ENCODE measurements around the gene DGAT2. TPM values are rescaled to one million over a fixed set of nuclear protein-coding genes. Genes with fewer than 3 reads are reported as not detected.

DGAT2 gene
- total RNA-seq, 4 donors from 2014 or later = 69.8 to 338 (median 184) TPM

DNA sequence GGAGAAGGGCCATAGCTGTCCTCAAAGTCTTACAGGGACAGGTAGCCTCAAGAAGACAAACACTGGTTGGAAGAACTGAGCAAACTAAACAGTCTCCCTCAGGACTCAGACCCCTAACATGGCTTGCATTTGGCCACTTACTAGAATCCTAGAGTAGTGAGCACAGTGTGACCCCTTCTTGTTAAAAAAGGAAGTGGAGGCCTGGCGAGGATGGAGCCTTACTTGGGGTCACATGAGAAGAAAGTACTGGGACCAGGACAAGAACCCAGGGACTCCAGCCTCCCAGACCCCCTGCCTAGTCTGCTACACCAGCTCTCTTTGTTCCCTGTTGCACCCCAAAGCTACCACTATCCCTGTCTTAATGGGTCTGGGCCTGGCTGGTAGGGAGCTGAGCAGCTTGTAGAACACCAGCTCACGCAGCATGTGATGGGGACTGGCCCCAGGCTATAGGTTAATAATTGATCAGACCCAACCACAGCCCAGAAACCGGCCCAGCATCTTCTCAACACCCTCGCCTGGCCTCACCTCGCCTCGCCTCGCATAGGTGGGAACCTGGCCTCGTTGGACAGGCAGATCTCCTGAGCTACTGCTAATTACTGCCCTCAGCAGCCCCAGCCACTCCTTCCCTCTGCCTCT is 17.6 kb downstream of the DGAT2 start:
- 77% methylated on average over 5 of the region's 8 CpGs for WGBS
- no peak for TF ChIP-seq POLR2AphosphoS5 (IDR thresholded peaks at IDR 0.05)
- no peak for TF ChIP-seq POLR2A (IDR thresholded peaks at IDR 0.05)
- TF ChIP-seq, protein P1, sequence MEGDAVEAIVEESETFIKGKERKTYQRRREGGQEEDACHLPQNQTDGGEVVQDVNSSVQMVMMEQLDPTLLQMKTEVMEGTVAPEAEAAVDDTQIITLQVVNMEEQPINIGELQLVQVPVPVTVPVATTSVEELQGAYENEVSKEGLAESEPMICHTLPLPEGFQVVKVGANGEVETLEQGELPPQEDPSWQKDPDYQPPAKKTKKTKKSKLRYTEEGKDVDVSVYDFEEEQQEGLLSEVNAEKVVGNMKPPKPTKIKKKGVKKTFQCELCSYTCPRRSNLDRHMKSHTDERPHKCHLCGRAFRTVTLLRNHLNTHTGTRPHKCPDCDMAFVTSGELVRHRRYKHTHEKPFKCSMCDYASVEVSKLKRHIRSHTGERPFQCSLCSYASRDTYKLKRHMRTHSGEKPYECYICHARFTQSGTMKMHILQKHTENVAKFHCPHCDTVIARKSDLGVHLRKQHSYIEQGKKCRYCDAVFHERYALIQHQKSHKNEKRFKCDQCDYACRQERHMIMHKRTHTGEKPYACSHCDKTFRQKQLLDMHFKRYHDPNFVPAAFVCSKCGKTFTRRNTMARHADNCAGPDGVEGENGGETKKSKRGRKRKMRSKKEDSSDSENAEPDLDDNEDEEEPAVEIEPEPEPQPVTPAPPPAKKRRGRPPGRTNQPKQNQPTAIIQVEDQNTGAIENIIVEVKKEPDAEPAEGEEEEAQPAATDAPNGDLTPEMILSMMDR (IDR thresholded peaks at IDR 0.05) = no peak
- no peak for TF ChIP-seq EP300 (IDR thresholded peaks at IDR 0.05)
- H3K27me3 ChIP-seq = no peaks in the 10 kb centered on the region
- H3K27ac ChIP-seq = no peak overlapping the region
- DNase-seq (ENCODE audit: low spot score in 2 of 2) = no peak
- H3K36me3 ChIP-seq = no peaks in the 10 kb centered on the region
- no peaks in the 10 kb centered on the region for H3K4me1 ChIP-seq
- no peaks in the 10 kb centered on the region for H3K9me3 ChIP-seq
- no peak overlapping the region for H3K4me3 ChIP-seq

DNA sequence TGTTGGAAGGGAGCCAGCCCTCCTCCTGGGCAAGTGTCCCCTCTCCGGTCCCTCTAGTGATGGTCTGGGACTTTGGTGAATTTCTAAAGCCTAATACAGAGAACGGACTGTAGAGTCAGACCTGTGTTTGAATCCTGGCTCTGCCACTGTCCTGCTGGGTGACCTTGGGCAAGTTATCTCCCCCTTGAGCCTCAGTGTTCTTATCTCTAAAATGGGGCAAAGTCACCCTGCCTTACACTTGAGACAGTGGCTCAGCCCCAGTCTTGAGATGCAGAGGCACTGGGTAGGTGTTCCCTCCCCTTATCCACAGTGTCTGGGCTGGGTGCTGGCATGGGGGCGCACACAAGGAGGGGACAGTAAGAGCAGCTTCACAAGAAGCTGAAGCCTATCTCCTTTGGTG is 20.9 kb downstream of the DGAT2 start:
- no peaks in the 10 kb centered on the region for H3K9me3 ChIP-seq
- H3K27ac ChIP-seq = no peak overlapping the region
- H3K4me3 ChIP-seq = no peak overlapping the region
- H3K4me1 ChIP-seq = no peaks in the 10 kb centered on the region
- no peaks in the 10 kb centered on the region for H3K27me3 ChIP-seq
- WGBS = 100% methylated on average over 1 of the region's 3 CpGs
- H3K36me3 ChIP-seq = no peaks in the 10 kb centered on the region
- no peak for DNase-seq (ENCODE audit: low spot score in 2 of 2)
- TF ChIP-seq, protein P1 (IDR thresholded peaks at IDR 0.05) = no peak
- TF ChIP-seq POLR2A (IDR thresholded peaks at IDR 0.05) = no peak
- no peak for TF ChIP-seq EP300 (IDR thresholded peaks at IDR 0.05)
- no peak for TF ChIP-seq POLR2AphosphoS5 (IDR thresholded peaks at IDR 0.05)

DNA sequence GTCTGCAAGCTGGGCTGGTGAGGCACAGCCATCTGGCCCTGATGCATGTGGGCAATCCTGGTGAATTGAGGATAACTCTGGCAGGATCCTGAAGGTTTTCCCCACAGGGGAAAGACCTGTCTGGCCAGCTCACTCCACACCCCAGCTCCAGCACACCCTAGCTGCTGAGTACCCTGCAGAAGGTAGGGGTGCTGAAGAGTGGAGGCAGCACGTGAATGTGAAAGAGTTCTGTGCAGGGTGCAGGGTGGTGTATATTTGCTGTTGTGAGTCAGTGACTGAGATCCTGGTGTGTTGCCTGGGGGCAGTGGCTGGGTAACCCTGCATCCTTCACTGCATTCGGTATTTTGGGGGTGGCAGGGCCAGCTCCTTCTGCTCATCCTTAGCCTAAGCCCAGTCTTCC is 22.4 kb downstream of the DGAT2 start:
- WGBS = 71% methylated on average over 2 of the region's 2 CpGs
- Histone ChIP-seq H3K27me3 (no peaks in the 10 kb centered on the region), H3K36me3 (no peaks in the 10 kb centered on the region), H3K4me1 (no peaks in the 10 kb centered on the region), H3K4me3 (no peak overlapping the region), H3K27ac (no peak overlapping the region), H3K9me3 (no peaks in the 10 kb centered on the region)
- no peak for DNase-seq (ENCODE audit: low spot score in 2 of 2)
- TF ChIP-seq, protein P1 (IDR thresholded peaks at IDR 0.05) = no peak
- TF ChIP-seq EP300 (IDR thresholded peaks at IDR 0.05) = no peak
- TF ChIP-seq POLR2A (IDR thresholded peaks at IDR 0.05) = no peak

DNA sequence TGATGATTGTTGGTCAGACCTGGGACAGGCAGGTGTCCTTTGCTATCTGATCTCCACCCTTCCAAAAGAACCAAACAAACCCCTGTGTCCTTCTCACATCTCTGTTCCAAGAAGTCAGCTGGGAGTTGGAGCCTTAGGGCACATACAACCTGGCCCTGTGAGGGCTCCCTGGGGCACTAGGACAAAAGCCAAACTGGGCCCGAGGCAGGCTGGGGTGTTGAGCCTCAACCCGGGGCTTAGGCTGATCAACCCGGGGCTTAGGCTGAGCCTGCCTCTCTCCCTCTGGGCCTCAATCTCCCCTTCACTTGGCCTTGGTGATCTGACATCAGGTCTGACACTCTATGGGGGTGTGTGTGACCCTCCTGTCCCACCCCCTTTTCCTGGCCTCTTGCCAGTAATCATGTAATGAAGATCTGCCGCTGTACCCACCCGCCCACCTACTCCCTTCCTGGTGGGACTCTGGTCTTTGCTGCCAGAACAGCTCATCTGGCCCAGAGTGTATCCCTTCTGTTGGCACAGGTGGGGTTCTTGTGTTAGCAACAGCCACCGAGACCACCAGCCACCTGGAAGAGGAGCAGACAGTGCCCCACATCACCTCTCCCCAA is 23.7 kb downstream of the DGAT2 start:
- Histone ChIP-seq H3K4me3 (no peak overlapping the region), H3K36me3 (no peaks in the 10 kb centered on the region), H3K27me3 (no peaks in the 10 kb centered on the region), H3K9me3 (no peaks in the 10 kb centered on the region), H3K27ac (no peak overlapping the region), H3K4me1 (no peaks in the 10 kb centered on the region)
- 83% methylated on average over 4 of the region's 6 CpGs for WGBS
- no peak for DNase-seq (ENCODE audit: low spot score in 2 of 2)
- TF ChIP-seq EP300 (IDR thresholded peaks at IDR 0.05) = no peak
- TF ChIP-seq POLR2AphosphoS5 (IDR thresholded peaks at IDR 0.05) = no peak
- TF ChIP-seq POLR2A (IDR thresholded peaks at IDR 0.05) = no peak
- TF ChIP-seq, protein P1 (IDR thresholded peaks at IDR 0.05) = no peak

DNA sequence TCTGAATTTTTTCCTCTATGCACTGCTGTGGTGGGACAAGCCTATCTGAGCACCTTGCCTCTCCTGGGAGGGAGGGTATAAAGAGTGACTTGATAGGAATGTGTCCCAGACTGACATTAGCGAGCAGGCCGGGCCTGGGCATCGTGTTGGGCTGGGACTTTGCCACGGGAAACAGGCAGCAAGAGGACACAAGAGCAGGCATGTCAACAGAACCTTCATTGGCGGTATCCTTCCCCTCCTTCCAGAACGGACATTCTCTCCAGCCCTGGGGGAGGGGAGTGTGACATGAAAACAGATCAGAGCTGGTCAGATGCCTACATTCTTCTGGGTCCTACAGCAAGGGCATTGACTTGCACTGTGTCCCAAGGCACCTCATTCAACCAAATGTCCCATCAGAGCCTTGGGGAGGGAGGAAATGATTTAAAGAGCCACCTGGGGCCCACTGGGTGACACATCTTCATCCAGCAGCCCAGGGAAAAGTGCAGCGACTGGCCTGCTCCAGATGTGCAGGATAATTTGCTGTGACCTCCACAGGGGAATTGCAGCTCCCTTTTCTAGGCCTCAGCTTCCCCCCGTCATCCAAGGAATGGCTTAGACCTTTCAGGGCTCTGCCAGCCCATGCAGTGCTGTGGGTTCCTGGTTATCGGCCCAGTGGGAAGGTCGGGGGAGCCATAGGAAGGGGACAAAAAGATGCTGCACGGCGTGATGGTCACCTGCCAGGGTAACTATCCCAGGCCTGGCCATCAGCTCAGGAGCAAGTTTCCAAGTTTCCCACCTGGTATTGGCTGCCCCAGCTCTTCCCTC is 24.6 kb downstream of the DGAT2 start:
- DNase-seq (ENCODE audit: low spot score in 2 of 2) = no peak
- no peak overlapping the region for H3K4me3 ChIP-seq
- H3K4me1 ChIP-seq = no peaks in the 10 kb centered on the region
- no peaks in the 10 kb centered on the region for H3K9me3 ChIP-seq
- 63% methylated on average over 9 of the region's 12 CpGs for WGBS
- H3K27ac ChIP-seq = no peak overlapping the region
- TF ChIP-seq, protein P1 (IDR thresholded peaks at IDR 0.05) = no peak
- no peak for TF ChIP-seq POLR2AphosphoS5 (IDR thresholded peaks at IDR 0.05)
- no peak for TF ChIP-seq POLR2A (IDR thresholded peaks at IDR 0.05)
- TF ChIP-seq EP300 (IDR thresholded peaks at IDR 0.05) = no peak
- H3K27me3 ChIP-seq = no peaks in the 10 kb centered on the region
- H3K36me3 ChIP-seq = no peaks in the 10 kb centered on the region

Data from suprapubic skin (tissue), 4 donors.